Hematopoietic multipotent progenitor cell (in vitro differentiated cells): ENCODE measurements around the gene MRPS17. TPM values are rescaled to one million over a fixed set of nuclear protein-coding genes. Genes with fewer than 3 reads are reported as not detected.
"Not testable (repeated sequence)": the region's sequence is repeated elsewhere in the genome, so short reads cannot be mapped to it uniquely, and the experiment has no call there.

Experiments
- DNase-seq, 3 donors: peaks; one replicate each; pipeline ENCODE4 v3.0.0-alpha.2; 2011 to 2015; ENCODE audit warnings: low read depth in 2 of 3, low spot score in 2 of 3
- total RNA-seq: library from RNA; depleted of rRNA; stranded (reverse); fragments of >200 nt; gene quantifications from one replicate; pipeline ENCODE4 v1.2.3, GENCODE V29; 2012

MRPS17 gene
- total RNA-seq: 11.8 TPM

DNA sequence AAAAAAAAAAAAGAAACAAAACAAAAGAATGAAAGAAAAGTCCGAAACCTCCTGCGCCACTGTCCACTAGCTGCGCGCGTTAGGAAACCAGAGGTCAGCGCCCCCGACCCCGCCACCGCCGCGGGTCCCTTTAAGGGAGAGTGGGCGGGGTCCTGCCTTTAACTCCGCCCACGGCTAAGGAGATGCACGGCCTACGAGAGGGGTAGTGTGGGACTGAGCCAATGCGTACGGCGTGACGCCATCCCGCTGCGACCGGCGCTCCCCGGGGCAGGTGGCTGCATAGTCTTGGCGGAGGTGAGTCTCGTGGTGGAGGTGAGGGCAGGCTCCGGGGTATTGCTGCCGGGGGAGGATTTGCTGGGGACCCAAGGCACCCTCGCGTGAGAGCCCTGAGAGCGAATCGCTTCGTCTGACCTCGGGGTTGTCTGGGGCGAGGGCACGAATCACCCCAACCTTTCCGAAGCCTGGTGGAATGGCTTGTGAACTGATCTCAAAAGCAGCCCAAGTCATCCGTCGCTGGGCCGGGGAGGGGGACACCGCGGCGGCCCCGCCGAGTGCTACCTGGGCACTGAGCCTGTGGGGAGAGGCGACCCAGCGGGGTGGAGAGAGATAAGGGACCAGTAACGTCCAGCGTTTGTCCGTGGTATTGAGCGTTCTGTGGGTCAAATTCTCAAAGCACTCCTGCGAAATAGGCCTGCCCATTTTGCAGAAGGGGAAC lies at the start of gene MRPS17:
TSS of gene MRPS17 (plus strand) at position 241 of the 715 bp plus-strand sequence. CDS start 1,319 bp downstream, outside the sequence.
- peak; percentile 80 to 92 (median 89) for DNase-seq

DNA sequence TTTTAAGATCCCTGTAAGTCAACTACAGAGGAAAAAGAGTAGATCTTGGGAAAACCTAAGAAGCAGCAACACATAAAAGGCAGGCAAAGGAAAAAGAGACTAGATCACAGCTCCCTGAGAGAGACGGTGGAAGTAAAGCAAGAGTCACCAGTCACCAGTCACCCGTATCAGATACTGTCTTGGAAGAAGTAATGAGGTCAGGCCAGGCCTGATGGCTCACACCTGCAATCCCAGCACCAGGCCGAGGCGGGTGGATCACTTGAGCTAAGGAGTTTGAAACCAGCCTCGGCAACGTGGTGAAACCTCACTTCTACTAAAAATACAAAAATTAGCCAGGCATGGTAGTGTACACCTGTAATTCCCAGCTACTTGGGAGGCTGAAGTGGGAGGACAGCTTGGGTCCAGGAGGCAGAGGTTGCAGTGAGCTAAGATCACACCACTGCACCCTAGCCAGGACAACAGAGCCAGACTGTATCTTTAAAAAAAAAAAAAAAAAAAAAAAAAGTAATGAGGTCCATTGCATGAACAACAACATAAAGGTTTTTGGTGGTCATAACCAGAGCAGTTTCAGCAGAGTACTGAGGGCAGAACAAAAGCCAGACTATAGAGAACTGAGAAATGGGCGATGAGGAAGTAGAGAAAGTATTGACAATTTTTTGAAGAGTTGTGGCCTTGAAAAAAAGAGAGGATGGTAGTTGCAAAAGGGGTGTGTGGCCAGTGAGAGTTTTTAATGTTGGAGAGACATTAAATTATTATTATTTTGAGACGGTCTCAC lies 47.5 kb upstream of the MRPS17 start:
- DNase-seq: no peak

DNA sequence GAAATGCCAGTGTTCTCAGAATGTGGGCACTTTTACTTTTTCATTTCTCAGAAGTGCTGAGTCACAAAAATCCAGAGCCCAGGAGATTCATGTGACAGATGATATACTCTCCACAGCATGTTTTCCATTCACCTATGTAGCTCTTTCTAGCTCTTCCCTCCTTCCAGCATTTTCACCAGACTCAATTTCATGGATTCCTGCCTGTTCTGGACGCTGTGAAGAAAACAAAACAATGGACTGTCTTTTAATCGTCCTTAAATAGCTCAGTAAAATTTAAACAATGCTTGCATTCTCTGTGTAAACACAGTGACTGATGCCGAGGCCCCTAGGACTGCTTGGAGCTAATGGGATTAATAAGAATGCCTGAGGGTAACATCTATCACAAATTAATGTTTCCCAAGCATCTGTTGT lies 38.9 kb upstream of the MRPS17 start:
- no peak for DNase-seq

DNA sequence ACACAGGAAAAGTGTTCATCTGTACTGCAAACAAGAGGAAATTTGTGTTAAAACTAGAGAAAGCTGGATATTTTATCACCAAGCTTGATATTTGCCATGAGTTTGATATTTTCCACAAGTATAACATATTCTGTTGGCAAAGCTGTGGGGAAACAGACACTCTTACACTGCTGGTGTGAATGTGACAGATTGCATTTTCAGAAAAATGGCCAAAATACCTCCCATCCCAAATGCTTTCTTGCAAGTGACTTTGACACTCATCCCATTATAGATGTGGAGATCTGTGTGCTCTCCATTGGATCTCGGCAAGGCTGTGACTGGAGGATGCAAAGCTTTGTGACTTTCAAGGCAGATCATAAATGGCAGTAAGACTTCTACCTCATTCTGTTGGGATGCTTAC lies 33.9 kb upstream of the MRPS17 start:
- DNase-seq: no peak

DNA sequence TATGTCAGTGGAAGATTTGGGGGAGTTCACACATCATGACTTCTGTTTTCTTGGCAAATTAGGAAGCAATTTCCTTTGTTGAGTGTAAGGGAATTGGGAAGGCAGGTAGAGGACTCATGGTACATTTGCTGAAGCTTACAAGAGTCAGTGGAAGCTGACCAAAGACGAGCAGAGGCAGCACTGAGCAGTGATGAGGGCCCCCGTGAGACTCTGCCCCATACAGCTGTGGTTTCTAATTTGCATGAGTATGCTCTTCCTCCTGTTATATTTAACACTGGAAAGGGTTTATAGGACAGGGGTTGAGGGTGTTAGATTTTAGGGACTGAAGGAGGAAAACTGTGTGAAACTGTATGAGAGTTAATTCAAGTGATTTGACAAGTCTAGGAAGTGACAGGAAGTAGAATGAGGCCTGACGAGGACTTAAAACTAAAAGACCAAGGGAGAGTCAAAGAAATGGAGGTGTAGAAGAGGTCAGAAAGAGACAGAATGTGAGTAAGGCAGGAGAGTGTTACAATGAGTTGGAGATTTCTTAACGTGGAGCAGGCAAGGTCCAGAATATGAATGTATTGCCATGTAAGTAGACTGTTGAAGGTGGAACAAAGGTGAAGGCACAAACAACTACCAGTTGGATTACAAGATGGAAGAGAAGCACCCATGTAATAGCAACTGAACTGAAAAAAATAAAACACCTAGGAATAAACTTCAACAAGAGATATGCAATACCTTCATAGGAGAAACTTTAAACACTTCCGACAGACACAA lies 23.5 kb upstream of the MRPS17 start:
- DNase-seq: no peak

DNA sequence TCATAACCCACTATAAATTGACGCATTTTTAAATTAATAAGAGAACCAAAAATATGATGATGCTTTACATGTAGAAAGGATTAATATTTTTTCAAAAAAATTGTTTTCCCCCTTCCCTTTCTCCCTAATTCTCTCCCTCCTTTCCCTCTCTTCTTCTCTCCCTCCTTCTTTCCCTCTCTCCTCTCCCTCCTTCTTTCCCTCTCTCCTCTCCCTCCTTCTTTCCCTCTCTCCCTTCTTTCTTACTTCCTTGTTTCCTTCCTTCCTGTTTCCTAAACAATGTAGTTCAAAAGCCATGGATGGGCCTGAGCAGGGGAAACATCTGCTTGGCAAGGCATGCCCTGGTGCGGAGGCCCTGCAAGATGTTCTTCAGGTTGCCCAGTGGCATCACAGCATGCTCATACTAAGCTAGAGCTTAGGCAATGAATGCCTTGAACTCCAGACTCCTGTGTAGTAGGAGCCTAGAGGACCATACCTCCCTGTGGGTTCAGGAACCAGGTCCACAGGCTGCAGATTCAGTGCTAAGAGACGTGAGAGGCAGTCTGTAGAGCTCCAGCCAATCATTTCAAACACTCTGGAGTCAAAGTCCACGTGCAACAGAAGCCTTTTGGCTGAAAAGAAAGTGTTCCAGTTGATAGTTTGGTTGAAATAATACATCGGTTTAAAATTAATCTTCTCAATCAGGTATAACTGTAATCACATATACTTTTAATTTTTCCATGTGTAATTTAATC lies 20.1 kb upstream of the MRPS17 start:
- DNase-seq: no peak

DNA sequence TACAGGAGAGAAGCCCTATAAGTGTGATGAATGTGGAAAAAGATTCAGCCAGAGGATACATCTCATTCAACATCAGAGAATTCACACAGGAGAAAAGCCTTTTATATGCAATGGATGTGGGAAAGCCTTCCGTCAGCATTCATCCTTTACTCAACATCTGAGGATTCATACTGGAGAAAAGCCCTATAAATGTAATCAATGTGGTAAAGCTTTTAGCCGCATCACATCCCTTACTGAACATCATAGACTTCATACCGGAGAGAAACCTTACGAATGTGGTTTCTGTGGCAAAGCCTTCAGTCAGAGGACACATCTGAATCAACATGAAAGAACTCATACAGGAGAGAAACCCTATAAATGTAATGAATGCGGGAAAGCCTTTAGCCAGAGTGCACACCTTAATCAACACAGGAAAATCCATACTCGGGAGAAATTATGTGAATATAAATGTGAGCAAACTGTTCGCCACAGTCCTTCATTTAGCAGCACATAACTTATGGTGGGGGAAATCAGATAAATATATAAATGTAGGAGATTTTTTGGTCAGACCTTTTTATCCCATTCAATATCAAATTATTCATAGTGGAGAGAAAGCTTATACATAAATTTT lies 12.1 kb upstream of the MRPS17 start:
- DNase-seq: no peak

DNA sequence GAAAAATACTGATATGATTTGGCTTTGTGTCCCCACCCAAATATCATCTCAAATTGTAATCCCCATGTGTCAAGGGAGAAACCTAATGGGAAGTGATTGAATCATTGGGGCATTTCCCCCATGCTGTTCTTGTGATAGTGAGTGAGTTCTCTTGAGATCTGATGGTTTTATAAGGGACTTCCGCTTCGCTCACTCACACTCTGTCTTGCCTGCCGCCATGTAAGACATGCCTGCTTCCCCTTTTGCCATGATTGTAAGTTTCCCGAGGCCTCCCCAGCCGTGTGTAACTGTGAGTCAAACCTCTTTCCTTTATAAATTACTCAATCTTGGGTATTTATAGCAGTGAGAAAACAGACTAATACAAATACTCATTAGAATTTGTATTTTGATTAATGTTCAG lies 5.1 kb upstream of the MRPS17 start:
- DNase-seq: no peak

DNA sequence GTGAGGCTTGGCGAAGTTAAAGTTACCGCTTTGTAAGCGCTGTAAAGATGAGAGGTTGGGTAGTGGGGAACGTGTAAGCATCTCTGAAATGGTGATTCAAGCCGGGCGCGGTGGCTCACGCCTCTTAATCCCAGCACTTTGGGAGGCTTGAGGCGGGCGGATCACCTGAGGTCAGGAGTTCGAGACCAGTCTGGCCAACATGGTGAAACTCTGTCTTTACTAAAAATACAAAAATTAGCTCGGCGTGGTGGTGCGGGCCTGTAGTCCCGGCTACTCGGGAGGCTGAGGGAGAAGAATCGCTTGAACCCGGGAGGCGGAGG lies 635 bp downstream of the MRPS17 start:
- DNase-seq: not testable (repeated sequence)

DNA sequence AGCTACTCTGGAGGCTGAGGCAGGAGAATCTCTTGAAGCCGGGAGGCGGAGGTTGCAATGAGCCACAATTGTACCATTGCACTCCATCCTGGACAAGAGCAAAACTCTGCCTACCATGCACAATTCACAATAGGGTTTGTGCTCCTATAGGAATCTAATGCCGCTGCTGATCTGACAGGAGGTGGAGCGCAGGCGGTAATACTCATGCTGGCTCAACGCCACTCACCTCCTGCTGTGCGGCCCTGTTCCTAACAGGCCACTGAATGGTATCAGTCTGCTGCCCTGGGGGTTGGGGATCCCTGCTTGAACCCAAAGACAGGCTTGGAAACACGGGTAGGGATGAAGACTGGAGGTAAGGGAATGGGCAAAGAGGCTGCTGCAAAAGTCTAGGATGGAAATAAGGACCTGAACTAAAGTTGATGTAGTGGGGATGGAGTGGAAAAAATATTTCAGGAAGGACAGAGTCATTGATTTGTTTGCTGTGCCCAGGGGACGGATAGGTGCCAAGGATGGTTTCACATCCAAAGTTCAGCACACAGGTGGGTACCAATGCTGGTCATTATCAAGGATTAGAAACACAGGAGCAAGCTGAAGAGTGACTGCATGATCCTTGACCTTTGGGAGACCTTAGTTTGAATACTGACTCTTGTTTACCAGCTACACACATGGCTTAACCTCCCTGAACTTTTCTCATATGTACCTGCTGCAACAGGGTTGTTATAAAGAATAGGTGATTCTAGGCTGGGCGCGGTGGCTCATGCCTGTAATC lies 2.2 kb downstream of the MRPS17 start:
- DNase-seq: no peak

DNA sequence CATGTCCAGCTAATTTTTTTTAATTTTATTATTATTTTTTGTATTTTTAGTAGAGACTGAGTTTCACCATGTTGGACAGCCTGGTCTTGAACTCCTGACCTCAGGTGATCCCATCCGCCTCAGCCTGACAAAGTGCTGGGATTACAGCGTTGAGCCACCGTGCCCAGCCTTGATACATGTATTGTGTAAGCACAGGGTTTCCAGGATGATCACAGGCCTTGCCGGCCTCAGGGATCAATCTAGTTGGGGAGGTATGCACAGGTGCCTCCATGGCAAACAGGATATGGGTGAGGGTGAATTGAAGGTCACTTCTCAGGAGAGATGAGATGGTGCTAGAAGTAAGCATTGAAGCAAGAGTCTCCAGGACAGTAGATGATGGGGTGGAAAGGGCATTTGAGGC lies 5.5 kb downstream of the MRPS17 start:
- no peak for DNase-seq

DNA sequence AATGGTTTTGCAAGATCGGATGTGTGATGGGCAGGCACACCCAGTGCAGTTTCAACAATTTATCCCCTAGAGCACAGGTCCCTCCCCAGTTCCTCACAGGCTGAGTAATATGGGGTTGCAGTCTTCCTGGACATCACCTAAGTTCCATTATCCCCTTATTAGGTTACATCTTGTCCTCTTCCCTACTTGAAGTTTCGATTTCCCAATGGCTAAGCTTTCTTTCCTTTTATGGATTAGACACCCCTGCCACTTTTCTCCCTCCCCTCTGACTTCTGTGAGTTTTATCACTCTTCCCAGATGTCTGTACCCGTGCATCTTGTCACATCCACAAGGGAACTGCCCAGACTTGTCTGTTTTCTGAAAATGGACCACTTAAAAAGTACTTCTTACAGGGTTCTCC lies 10.3 kb downstream of the MRPS17 start:
- no peak for DNase-seq

DNA sequence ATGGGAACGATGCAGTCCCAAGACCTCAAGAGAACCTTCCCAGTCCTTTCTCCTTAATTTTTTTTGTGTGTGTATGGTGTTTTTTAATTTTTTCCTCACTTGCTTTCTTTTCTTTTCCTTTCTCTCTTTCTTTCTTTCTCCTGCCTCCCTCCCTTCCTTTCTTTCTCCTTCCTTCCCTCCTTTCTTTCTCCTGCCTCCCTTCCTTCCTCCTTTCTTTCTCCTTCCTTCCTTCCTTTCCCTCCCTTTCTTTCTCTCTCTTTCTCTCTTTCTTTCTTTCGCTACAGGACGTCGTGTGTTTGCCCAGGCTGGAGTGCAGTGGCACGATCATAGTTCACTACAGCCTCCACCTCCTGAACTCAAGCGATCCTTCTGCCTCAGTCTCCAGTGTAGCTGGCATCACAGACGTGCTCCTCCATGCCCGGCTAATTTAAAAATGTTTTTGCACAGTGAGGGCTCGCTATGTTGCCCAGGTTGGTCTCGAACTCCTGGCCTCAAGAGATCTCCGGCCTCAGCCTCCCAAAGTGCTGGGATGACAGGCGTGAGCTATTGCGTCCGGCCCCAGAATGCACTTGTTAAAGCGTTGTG lies 12.0 kb downstream of the MRPS17 start:
- DNase-seq: no peak

DNA sequence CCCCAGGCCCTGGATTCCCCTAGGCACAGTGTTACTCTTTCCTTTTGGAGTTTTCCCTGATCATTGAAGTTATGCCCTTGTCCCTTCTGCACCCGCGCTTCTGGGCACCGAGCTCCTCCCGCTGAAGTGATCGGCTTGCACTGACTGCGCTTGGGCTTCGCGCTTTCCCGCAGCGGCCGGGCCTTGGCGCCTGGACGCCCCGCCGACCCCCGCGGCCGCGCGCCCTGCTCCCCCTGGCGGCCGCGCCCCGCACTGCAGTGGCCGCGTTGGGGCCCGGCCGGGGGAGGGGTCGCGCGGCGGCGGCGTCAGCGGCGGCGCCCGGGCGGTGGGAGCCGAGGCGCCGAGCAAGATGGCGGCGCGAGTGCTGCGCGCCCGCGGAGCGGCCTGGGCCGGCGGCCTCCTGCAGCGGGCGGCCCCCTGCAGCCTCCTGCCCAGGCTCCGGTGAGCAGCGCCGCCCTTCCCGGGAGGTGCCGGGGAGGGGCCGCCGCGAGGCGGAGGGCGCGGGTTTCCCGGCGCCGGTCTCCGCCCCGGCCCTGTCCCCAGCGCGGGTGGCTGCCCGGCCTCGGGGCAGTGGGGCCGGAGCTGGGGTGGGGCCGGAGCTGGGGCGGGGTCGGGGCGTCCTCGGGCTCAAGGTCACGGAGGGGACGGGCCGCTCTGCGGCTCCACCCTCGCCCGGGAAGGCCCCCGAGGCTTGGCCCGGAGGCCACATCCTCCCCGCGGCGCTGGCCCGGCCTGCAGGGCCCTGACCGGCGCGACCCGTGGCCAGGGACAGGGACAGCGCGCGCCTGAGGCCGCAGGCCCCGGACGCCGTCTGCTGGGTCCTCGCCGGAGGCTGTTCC lies 12.8 kb downstream of the MRPS17 start, which contains the start of gene NIPSNAP2:
TSS of gene NIPSNAP2 (plus strand) at position 325 of the 839 bp plus-strand sequence. CDS start at position 350, 25 bp downstream.
- peak; percentile 63 to 73 (median 67) for DNase-seq

DNA sequence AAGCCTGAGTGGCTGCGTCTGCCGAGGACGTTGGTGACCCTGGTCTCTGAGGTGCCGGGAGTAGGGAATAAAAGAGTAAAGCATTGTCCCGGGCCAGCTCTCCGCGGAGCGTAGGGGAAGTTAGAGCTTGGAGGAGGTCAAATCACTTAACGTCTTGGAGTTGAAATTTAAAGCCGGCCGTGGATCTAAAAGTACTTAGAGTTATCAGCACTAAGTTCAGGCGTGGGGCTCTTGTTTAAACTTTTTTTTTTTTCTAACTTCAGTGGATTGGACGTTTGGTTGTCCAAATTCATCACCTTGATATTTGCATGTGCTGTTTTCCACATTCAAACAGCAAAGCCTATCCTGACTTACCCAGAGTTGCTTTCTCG lies 13.4 kb downstream of the MRPS17 start:
- DNase-seq: peak in 1 of 3 donors; percentile 11

DNA sequence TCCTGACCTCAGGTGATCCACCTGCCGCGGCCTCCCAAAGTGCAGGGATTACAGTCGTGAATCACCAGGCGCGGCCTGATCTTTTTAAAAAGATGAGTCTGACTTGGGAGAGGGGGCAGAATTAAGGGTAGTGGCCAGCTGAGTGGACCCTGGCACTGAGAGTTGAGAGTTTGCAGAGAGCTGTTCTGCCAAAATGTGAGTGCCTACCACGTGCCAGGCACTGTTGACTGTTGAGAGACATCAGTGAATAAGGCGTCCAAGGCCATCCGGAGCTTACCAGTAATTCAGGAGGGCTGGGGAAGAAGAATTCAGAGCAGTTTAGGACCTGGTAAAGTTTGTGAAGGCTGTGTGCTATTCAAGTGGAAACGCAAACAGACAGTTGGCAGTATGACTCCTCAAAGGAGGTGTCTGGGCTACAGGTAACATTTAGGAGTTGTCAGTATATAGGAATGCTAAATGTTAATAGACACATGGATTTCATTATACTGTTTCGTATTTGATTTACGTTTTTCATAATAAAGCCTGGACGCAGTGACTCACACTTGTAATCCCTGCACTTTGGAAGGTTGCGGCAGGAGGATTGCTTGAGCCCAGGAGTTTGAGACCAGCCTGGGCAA lies 14.2 kb downstream of the MRPS17 start:
- no peak for DNase-seq

DNA sequence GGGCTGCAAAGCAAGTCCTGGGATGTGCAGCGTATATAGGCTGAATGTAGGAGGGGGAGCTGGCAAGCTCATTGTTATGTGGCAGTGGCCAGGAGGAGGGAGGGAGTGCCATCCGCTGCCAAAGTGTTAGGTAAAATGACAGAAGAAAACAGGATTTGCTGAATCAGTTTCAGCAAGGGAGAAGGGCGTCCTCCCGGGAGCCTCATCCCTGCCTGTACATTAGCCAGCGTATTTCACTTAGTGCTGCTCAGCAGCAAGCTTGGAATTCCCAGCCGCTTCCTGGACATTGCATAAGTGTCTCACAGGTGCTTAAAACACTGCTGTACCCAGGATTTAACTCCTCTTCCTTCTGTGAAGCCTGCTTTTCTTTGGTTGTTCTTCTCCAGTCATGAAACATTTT lies 15.2 kb downstream of the MRPS17 start:
- DNase-seq: no peak

DNA sequence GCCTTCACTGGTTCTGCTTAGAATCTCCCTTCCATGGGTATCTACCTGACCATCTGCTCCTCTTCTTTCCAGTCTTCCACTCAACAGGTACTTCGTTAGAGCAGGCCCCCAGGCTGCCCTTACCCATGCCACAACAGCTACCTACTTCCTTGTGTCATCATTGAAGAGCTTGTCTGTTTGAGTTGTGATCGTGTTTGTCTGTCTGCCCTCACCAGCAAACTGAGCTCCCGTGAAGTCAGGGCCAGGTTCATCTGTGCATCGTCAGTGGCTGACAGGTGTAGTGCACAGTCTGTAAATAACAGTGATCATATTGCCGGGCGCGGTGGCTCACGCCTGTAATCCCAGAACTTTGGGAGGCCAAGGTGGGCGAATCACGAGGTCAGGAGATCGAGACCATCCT lies 17.7 kb downstream of the MRPS17 start:
- no peak for DNase-seq
